ENCODE measurements around the gene COQ4.

The COQ4 gene

DNA sequence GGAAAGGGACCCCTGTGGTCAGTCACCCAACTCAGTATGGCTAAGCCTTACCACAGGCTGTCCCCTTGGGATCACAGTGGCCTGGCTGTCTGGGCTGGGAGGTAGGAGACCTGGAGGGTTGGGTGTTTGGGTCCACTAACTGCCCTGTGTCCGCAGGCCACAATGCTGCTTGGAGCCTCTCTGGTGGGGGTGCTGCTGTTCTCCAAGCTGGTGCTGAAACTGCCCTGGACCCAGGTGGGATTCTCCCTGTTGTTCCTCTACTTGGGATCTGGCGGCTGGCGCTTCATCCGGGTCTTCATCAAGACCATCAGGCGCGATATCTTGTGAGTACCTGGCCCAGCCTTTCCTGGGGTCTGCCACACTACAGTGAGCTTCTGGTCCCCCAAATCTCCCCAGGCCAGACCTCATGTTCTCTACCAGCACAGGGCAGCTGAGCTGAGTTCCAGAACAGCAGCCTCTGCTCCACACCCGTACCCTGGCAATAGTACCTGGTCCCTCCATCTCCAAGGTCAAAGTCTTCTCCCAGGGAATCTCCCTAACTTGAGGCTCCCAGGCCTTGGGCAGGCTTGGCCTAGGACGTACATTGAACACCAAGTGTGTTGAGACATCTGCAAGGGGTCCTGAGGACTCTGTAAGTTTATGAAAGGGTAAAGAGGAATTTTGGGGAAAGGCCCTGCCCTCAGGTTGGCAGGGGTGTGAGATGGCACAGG lies 20.5 kb downstream of the COQ4 start:
- DNase-seq: no peak

GRCh38 chr9:128343855-128344254 lies 21.2 kb downstream of the COQ4 start:
- no peak for DNase-seq

DNA sequence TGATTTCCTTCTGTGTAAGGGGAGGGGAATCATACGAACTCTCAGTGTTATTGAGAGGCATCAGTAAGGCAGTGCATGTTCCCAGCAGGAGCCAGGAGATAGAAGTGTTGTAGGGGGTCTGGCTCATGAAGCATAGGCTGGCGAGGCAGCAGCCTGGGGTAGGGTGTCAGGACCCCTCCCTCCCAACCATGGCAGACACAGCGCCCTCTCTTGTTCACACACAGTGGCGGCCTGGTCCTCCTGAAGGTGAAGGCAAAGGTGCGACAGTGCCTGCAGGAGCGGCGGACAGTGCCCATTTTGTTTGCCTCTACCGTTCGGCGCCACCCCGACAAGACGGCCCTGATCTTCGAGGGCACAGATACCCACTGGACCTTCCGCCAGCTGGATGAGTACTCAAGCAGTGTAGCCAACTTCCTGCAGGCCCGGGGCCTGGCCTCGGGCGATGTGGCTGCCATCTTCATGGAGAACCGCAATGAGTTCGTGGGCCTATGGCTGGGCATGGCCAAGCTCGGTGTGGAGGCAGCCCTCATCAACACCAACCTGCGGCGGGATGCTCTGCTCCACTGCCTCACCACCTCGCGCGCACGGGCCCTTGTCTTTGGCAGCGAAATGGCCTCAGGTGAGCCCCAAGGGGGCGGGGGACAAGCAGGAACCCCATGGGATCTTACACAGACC lies 22.4 kb downstream of the COQ4 start:
- no peak for DNase-seq

- DNase-seq: no peak
Measured at GRCh38 chr9:128349125-128349524, 26.5 kb downstream of the COQ4 start.

DNA sequence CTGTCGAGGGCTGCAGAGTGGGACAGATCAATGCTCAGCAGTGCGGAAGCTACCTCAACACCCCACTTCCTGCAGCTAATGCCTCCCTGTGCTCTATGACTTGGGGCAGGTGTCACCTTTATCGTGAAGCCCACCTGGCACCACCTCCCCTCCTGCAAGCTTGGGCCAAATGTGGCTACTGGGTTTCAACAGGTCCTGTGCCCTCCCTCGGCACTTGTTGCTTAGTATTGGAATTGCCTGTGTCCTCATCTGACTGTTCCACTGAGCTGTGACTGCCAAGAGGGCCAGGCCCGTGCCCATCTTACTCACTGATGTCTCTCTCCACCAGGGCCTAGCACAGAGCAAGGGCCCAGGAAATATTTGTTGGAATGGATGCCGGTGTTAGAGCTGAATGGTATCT lies 27.1 kb downstream of the COQ4 start:
- no peak for DNase-seq

DNA sequence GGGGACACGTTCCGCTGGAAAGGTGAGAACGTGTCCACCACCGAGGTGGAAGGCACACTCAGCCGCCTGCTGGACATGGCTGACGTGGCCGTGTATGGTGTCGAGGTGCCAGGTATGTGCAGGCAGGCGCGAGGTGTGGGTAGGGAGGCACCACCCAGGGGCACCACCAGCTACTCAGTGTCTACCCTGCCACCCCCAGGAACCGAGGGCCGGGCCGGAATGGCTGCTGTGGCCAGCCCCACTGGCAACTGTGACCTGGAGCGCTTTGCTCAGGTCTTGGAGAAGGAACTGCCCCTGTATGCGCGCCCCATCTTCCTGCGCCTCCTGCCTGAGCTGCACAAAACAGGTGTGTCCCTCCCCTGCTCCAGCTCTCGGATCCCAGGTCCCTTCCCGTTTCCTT lies 32.8 kb downstream of the COQ4 start:
- DNase-seq: no peak

- no peak for DNase-seq
Measured at GRCh38 chr9:128358090-128358489, 35.5 kb downstream of the COQ4 start.

DNA sequence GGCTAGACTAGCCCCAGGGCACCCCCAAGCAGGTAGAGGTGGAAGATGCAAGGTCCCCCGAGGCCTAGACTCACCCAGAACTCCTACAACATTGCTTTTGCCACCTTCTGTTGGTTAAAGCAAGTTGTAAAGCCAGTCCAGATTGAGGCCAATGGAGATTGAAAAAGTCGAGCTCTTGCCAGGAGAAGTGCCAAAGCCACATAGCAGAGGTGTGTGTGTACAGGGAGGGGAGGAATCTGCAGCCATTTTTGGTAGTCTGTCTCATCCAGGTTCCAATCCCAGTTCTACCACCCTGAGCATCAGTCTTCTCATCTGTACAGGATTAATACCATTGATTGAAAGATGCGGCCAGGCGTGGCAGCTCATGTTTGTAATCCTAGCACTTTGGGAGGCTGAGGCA lies 36.2 kb downstream of the COQ4 start:
- DNase-seq: no peak

- DNase-seq: no peak
Measured at GRCh38 chr9:128360826-128361225, 38.2 kb downstream of the COQ4 start.

- no peak for DNase-seq
Measured at GRCh38 chr9:128361296-128361985, 38.8 kb downstream of the COQ4 start.

GRCh38 chr9:128361986-128362646 lies 39.5 kb downstream of the COQ4 start:
- DNase-seq: peak; percentile 81

GRCh38 chr9:128362774-128363173 lies 40.1 kb downstream of the COQ4 start:
- DNase-seq: no peak

GRCh38 chr9:128365525-128365924 lies 42.9 kb downstream of the COQ4 start:
- DNase-seq: no peak

DNA sequence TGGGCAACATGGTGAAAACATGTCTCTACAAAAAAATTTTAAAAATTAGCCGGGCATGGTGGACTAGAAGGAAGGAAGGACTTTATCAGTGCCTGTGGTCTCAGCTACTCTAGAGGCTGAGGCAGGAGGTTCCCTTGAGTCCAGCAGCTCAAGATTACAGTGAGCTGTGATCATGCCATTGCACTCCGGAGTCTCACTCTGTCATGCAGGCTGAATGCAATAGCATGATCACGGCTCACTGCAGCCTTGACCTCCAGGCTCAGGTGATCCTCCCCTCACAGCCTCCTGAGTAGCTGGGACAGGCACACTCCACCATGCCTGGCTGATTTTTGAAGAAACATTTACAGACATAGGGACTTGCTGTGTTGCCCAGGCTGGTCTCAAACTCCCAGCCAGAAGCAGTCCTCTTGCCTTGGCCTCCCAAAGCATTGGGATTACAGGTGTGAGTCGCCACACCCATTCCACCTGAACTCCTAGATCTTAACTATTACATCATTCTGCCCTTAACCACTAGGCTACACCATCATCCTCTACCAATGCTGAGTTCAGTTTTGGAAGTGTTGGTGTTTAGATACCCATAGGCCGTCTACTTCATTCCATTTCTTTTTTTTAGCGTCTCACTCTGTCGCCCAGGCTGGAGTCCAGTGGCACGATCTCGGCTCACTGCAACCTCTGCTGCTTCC lies 46.5 kb downstream of the COQ4 start:
- no peak for DNase-seq

GRCh38 chr9:128370367-128370751 lies 47.7 kb downstream of the COQ4 start:
- DNase-seq: no peak

DNA sequence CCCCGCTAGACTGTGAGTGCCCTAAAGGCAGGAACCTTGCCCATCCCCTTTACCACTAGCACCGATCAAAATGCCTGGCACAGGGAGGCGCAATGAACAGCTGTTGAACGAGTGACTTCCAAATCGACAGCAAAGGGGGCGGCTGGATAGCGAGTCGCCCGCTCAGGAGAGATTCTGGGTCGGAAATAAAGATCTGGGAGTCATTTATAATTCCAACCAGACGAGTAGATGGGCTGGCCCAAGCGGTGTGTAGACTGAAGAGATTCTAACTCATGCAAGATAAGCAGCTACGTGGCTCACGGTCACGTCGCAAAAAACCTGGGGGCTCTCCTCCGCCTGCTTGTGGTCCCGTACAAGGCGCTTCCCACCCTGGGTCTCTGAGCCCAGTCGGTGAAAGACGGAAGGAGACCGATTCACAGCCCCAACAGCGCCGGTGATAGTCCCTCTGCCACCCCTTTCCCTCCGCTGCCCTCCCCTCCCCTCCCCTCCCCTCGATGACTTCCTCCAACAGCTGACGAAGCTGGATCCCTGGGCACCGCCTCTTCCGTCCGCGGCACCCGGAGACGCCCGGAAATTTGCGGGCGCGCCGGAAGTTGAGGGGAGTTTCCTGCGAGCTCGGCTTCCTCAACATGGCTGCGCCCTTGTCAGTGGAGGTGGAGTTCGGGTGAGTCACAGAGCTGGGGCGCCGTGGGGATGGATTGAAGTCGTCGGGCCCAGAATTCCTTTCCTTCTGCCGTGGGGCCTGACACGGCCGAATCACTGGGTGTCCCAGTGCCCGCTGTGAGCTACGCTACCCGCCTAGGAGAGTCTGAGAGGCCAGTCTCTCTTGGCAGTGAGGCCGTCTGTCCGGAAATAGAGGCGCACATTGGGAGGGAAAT lies 48.4 kb downstream of the COQ4 start, which contains the start of gene URM1:
TSS of gene URM1 (plus strand) at position 623 of the 878 bp plus-strand sequence. CDS start at position 630, 7 bp downstream.
- peak; percentile 98 for DNase-seq

DNA sequence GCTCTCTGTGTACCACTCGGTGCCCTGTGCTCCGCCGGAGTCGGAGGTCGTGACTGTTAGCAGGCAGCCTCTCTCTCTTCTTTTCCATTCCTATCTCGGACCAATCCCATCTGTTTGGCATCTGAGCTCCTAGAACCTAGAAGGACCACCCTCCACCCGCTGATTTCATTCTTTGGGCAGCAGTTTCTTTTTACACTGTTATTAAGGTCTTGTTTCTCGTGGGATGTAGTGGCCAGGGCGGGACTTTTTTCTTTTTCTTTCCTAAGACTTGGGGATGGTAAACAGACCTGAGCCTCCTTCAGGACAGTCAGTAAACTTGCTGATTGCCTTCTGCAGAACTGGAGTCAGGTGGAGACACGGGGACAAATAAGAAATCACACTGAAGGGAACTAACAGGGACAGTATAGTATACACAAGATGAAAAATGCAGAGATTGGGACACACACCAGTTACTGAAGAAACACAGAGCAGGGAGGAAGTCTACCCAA lies 49.0 kb downstream of the COQ4 start:
- DNase-seq: no peak

DNA sequence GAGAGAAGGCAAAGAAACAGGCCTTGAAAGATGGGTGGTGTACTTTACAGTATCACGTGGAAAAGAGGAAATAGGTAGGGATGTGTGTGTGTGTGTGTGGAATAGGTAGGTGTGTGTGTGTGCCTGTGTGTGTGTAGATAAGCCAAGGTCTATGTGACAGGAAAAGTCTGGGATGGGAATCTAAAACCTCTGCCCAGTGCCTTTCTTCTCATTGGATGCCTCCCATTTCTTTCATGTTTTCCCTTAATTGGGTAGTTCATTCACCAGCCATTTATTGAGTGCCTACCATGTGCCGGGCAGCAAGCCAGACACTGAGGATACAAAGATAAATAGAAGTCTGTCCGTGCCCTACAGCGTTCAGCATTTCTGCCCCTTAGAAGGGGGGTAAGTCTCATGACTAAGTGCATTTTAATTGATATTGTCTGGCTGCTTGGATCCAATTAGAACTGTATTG lies 49.6 kb downstream of the COQ4 start:
- DNase-seq: no peak

GRCh38 chr9:128372784-128373183 lies 50.1 kb downstream of the COQ4 start:
- no peak for DNase-seq

DNA sequence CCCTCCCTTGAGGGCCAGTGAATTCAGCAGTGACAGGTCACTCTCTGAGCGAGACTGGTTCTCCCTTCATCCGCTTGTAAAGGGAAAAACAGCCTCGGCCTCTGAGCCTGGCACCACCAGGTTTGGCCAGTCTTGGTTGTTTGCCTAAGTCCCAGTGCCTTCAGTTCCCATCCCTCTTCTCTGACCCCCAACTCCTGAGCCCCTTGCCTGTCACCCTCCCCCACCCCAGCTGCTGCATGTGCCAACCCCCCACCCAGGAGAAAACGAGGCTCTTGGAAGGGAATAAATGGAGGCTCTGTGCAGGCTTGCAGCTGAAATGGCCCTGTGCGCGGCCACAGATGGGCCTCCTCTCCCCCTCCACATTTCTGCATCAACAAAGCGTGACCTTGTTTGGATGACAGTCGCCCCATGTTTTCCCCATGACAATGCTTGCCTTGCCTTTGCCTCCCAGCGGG lies 51.6 kb downstream of the COQ4 start:
- no peak for DNase-seq

GRCh38 chr9:128375865-128376264 lies 53.2 kb downstream of the COQ4 start:
- DNase-seq: no peak

Data from fibroblast of skin of right biceps (primary cell).